ENCODE measurements around the gene NCOA6.

DNA sequence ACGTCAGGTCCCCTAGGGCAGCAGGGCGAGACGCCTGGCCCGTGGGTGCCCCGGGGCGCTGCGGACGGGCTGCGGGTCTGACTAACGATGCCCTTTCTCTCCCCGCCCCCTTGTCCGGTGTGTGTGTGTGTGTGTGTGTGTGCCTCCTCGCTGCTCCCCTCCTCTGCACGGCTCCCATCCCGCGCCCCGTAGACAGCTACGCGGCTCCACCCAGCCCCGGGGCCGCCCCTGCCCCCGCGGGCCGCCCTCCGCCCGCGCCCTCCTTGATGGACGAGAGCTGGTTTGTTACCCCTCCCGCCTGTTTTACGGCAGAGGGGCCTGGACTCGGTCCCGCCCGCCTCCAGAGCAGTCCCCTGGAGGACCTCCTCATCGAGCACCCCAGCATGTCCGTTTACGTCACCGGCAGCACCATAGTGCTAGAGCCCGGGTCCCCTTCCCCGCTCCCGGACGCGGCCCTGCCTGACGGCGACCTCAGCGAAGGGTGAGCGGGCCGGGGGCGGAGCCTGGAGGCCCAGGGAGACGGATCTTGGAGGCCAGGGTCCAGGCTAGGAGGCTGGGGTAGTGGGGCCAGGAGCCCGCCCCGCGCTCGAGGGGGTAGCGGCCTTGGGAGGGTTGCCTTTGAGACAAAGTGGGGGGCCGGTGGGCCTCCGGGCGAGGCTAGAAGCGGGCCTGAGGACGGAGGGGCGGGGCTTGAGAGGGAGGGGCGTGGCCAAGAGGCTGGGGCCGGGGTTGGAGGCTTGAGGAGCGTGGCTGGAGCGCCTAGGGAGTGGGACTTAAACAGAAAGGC lies 116.2 kb downstream of the NCOA6 start:
- TF ChIP-seq, protein P1, sequence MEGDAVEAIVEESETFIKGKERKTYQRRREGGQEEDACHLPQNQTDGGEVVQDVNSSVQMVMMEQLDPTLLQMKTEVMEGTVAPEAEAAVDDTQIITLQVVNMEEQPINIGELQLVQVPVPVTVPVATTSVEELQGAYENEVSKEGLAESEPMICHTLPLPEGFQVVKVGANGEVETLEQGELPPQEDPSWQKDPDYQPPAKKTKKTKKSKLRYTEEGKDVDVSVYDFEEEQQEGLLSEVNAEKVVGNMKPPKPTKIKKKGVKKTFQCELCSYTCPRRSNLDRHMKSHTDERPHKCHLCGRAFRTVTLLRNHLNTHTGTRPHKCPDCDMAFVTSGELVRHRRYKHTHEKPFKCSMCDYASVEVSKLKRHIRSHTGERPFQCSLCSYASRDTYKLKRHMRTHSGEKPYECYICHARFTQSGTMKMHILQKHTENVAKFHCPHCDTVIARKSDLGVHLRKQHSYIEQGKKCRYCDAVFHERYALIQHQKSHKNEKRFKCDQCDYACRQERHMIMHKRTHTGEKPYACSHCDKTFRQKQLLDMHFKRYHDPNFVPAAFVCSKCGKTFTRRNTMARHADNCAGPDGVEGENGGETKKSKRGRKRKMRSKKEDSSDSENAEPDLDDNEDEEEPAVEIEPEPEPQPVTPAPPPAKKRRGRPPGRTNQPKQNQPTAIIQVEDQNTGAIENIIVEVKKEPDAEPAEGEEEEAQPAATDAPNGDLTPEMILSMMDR (IDR thresholded peaks at IDR 0.05): no peak
- TF ChIP-seq SIN3A (IDR thresholded peaks at IDR 0.05; ENCODE audit: borderline replicate concordance, low read depth, low read length): 0 out of 2 replicates have a peak, but pooled peaks have one; percentile 46
- TF ChIP-seq, protein P2, sequence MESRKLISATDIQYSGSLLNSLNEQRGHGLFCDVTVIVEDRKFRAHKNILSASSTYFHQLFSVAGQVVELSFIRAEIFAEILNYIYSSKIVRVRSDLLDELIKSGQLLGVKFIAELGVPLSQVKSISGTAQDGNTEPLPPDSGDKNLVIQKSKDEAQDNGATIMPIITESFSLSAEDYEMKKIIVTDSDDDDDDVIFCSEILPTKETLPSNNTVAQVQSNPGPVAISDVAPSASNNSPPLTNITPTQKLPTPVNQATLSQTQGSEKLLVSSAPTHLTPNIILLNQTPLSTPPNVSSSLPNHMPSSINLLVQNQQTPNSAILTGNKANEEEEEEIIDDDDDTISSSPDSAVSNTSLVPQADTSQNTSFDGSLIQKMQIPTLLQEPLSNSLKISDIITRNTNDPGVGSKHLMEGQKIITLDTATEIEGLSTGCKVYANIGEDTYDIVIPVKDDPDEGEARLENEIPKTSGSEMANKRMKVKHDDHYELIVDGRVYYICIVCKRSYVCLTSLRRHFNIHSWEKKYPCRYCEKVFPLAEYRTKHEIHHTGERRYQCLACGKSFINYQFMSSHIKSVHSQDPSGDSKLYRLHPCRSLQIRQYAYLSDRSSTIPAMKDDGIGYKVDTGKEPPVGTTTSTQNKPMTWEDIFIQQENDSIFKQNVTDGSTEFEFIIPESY (IDR thresholded peaks at IDR 0.05; ENCODE audit: borderline replicate concordance, low read depth): no peak
- no peak for TF ChIP-seq FOXM1 (IDR thresholded peaks at IDR 0.05; ENCODE audit: low read depth)
- TF ChIP-seq YY1 (IDR thresholded peaks at IDR 0.05; ENCODE audit: low read depth): no peak
- TF ChIP-seq GABPA (IDR thresholded peaks at IDR 0.05; ENCODE audit: low read depth): no peak
- TF ChIP-seq POLR2AphosphoS5 (IDR thresholded peaks at IDR 0.05; ENCODE audit: low read depth, low read length): no peak; the same call in 1 of the 2 replicates
- no peak for TF ChIP-seq REST (IDR thresholded peaks at IDR 0.05; ENCODE audit: low read depth, low read length)
- TF ChIP-seq TEAD4 (IDR thresholded peaks at IDR 0.05; ENCODE audit: borderline replicate concordance, insufficient read depth): no peak
- TF ChIP-seq TCF12 (IDR thresholded peaks at IDR 0.05): no peak
- no peak for TF ChIP-seq JUND (IDR thresholded peaks at IDR 0.05)
- peak; percentile 49 for TF ChIP-seq MXI1 (IDR thresholded peaks at IDR 0.05; ENCODE audit: low read depth, low read length)
- TF ChIP-seq EP300 (IDR thresholded peaks at IDR 0.05; ENCODE audit: borderline replicate concordance in 1 of 2, low read depth in 1 of 2, low read length in 1 of 2): no peak
- no peak for TF ChIP-seq ELF1 (IDR thresholded peaks at IDR 0.05)
